CD4-positive, alpha-beta T cell treated with Interleukin-4 for 4 hours (primary cell): Measurements from ENCODE around the gene TUBAL3.

Experiments used
- DNase-seq: peaks from one replicate; pipeline ENCODE4 v3.0.0-alpha.2; 2020

TUBAL3 gene

DNA sequence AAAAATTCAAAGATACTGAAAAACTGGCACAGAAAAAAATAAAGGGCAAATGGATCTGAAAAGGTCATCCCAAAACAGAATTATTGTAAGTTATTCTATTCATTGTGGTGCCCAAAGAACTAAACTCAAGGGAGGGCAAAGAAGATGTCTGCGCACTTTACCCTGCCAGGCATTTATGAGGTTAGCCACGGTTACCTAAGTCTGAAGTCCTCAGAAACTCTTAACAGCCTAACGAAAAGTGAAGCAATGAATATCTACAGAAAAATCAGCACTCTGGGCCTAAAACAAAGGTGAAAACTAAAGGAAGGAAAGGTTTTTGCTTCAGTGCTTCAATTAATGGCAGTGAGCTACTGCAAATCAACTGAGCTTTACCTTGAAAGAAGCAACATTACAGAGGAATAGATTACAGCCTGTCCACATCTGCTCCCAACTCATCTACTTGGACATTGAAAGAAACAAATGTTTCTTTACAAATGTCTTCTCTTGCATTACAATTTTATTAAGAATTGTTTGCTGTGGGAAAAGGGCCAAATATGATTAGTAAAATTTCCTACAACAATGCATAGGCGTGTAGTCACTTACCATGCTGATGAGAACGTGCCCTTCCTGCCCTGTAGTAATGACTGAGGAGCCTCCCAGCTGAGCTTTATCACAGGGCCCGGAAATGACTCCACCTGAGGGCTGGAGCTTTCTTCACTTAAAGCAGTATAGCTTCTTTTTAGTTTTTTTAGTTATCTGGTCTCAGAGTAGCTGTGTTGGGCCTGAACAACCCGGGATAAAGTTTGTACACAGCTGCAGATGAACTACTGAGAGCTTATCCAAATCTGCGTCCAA is at the start of gene TUBAL3:
TSS of gene TUBAL3 (minus strand) at position 621 of the 834 bp plus-strand sequence. CDS start at position 585, 36 bp downstream.
- DNase-seq: no peak

DNA sequence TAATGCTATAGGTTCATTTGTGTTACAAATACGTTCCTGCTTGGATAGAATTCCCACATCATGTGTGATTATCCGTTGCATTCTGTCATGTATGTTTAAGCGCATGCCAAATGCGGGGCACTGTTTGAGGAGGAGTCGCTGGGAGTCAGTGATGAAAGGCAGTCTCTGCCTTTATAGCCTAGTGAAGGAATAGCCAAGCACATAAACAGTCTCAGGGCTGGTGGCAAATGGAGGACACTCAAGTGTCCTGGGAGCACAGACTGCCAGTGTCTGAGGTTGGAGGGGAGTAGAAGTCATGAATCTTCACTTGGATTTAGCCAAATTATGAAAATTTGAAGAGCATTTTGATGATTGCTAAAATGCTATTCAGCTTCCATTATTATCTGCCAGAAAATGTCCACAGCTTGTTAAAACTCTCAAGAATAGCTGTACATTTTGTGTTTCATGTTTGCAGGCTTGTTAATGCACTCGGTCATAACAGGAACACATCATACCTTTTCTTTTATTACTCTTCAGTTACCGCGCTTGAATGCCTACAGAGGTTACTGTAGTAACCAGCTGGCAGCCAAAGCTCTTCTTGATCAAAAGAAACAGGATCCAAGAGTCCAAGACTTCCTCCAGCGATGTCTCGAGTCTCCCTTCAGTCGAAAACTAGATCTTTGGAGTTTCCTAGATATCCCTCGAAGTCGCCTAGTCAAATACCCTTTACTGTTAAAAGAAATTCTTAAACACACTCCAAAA is 49.3 kb upstream of the TUBAL3 start:
- DNase-seq: no peak

DNA sequence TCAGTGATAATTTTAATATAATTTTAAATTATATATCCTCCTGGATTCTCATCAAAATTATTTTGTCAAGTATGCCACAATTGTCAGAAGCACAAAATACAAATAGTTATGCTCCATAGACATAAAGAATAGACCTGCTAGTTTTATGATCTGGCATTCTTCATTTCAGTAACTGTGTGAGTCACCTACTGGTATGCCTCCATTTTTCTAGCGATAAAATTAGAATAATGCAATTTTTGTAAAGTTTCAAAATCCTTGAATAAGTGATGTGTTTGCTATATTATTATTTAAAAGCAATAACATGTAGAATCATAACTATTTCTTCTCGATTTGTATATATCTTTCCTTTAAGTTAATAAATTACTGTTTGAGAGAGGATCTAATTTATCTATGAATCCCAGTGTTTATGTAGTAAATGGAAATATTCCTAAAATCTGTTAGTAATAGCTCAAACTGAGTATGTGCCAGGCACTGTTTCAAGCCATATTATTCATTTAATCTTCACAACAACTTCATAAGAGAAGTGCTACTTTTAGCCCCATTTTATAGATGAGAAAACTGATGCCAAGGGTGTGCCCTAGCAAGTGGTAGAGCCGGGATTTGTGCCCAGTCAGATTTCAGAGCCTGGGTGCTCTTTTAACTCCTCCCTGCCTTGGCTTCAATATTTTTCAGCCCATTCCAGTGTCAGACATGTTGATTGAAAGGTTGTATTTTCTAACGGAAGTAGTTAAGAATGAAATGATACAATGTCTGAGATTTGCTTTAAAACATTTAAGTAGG is 46.2 kb upstream of the TUBAL3 start:
- DNase-seq: no peak

DNA sequence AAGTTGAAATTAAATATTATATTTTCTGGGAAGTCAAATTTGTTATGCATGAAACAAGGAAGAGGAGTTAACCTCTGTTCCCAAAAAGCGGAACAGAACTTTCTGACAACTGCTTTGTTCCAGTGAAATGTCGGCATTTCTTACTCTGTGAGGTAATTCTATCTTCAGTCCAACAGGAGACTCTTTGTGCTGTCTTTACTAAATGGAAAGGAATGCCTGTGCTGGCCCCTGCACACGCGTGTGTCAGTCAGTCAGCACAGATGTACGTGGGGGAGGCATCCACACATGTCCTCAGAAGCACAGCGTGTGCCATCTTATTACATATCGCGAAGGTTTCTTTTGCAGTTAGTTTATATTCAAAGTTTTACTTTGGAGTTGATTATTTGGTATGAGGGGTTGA is 45.2 kb upstream of the TUBAL3 start:
- no peak for DNase-seq

DNA sequence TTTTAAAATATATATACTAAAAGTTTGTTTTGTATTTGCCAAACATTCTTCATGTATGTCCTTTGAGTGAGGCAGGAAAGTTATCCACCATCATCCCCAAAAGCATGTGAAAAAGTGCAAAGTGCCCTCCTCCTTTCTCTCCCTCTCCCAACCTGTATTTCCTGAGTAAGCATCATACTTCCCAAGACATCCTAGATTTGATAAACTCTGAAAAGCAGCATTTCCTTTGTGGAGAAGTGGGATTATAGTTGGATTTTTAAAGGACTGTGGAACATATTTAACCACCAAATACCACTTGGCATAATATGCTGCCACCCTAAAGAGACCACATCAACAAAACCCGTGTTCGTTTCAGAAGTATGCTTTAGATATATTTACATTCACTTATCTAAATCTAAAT is 44.6 kb upstream of the TUBAL3 start:
- no peak for DNase-seq

DNA sequence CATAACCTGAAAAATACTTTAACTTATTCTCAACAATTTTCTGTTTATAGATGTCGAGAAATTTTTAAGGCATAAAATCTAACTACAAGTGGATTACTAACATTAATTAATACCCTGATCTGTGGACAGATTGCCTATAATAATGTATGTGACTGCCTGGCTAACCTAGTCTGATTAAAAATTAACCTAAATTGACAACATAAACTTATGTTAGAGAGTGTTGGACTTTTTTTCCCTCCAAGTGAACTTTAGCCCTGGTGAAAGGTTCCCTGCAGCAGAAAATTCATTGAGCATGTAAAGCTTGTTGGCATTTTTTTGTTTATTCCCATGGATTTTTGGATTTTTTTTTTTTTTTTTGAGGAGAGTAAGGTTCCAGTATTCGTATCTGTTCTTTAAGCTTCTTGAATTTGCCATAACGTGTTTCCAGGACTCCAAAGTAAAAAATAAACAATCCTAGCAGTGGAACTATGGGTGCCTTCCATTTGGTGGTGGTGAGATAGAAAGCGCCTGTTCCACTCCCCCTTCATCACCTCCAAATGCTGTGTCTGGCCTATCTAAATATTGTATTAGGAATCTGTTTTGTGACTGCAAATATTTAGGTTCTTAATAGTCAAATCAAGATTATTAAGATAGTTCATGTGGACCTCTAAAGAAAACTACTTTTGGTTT is 43.8 kb upstream of the TUBAL3 start:
- DNase-seq: no peak

DNA sequence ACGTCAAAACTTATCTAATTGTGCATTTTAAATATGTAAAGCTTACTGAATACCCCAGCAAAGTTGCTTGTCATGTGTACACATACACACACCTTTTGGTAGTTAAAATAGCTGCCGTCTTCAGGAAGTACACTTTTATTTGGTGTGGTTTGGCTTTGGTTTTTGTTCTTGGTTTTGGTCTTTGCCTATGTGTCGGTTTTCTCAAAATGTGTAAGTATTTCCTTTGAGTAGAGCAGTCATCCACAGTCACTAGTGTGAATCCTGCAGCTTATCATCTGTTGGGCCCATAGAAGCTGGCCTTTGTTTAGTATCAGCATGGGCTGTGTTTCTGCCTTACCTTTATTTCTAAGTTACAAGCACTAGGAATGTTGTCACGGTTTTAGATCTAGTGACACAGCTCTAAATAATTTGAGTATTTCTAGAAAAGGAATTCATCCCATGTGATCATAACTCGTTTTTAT is 43.0 kb upstream of the TUBAL3 start:
- peak; percentile 53 for DNase-seq

DNA sequence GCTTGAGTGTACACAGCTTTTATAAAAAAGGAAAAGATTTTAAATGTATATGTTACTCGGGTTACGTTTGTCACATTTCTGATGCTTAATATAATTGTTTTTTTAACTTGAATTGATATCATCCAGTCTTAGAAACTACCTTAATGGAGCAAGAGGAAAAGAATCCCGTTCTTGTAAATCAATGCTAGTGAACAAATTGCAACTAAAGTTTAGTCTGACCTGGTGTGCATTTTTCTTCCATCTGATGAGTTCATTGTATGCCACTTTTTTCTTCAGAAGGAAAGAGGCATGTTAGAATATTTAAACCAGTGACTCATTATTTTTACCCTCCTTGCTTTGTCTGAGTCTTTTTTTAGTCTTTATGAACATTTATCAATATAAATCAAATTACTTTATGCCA is 42.4 kb upstream of the TUBAL3 start:
- no peak for DNase-seq

DNA sequence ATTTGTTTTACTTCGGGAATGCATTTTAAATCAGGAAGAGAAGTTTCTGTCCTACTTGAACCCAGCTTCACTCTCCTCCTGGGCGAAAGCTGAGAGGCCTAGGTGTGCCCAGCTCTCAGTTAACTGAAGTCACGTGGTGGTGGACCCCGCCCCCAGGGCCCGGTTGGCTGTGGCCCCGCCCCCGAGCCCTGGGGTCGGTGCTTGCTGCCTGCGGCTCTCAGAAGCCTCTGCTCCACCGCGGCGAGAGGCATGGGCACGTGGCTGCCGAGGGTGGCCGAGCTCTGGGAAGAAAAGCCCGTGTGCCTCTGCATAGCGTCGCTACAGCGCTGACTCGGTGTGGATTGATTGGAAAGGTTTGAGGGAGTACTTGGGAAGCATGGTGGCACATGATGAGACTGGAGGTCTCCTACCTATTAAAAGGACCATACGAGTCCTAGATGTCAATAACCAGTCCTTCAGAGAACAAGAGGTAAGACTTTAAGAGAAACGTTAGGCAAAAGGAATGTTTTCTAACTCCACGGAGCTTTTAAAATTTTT is 41.8 kb upstream of the TUBAL3 start:
- DNase-seq: peak; percentile 53

DNA sequence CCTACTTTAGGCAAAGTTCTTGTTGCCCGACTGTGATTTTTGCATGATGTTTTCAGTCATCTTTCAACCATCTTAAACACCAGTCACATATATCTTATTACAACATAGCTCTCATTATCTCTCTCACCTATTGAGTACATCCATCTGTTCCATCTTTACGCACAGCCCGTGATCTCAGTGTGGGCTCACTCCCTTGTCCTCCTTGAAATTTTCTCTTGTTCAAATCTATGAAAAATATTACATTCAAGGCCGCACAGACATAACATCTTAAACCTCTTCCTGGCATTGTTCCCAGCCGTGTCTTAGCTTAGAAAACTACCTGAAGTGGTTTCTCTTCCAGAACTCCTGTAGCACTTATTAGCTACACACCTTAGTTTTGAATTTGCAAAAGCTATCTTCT is 40.4 kb upstream of the TUBAL3 start:
- DNase-seq: no peak

DNA sequence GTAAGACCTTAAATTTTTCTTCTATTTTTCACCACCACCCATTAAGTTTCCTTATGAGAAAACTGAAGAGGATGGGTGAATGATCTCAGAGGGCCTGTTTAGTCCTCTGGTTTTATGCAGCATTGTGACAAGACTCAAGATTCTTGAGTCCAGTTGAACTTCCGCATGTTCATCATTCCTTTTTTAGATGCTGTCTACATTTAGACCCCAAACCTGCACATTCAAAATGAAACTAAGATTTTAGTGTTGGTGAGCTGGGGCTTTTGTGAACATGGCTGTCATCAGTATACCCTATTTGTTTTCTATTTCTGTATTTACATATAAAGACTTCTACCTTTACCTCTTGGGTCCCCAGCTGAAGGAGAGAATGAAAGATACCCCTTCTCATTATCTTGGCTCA is 38.8 kb upstream of the TUBAL3 start:
- DNase-seq: no peak

DNA sequence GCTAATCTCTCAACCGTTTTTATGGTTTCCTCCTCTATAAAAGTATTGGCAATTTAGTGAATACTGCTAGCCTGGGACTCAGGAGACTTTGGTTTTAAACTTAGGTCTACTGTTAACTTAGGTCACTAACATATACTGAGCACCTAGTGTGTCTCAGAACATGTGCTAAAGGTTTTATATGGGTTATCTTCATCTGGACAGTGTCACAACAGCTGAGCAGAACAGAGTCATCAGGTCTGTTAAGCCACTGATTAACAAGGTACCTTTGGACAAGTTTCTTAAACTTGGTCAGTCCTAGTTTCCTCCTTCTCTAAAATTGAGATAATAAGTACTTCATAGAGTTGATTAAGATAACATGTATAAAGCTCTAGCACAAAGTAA is 38.4 kb upstream of the TUBAL3 start:
- no peak for DNase-seq

DNA sequence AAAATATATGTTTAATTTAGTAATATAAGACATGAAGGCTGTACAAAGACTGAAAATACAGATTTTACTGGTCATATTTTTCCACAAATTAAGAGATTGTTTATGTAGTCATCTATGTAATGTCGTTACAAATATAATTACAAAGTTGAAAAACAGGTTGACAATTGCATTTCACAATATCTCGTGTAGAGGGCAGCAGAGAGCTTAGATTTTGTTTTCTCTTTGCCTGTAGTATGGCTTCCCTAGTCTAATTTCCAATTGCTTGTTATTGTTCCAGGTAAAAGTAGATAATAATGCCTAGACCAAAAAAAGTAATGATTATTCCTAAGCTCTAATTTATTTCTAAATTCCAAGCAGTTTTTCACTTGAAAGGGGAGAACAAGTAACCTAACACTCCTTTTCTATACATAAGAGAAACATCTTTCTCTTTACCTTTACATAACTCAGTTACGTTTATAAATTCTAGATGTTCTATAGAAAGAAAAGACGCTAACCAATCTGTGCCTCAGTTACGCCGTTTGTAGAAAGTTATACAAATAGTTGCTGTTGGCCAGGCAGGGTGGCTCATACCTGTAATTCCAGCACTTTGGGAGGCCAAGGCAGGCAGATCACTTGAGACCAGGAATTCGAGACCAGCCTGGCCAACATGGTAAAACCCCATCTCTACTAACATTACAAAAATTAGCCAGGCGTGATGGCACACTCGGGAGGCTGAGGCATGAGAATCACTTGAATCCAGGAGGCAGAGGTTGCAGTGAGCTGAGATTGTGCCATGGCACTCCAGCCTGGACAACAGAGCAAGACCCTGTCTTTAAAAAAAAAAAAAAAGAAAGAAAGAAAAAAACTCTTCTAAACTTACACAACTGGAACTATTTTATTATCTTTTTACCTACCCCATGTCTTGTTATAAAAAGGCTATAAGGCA is 37.7 kb upstream of the TUBAL3 start:
- peak; percentile 64 for DNase-seq

DNA sequence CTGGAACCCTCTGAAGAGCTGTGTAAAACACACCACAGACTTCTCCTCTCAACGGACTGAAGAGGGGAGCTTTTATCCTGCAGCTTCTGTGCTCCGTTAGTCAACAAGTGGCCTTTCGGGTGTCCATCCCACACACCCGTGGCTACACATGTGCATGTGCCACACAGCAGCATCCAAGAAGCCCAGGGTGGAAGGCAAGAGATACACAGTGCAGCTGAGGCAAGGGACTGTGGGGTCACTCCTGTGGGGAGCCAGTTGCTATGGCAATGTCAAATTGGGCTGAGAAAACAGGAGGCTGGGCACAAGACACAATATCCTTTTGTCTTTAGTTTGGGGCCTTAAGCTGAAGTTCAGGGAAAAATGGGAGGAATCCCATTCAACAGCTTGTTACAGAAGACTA is 36.5 kb upstream of the TUBAL3 start:
- no peak for DNase-seq

DNA sequence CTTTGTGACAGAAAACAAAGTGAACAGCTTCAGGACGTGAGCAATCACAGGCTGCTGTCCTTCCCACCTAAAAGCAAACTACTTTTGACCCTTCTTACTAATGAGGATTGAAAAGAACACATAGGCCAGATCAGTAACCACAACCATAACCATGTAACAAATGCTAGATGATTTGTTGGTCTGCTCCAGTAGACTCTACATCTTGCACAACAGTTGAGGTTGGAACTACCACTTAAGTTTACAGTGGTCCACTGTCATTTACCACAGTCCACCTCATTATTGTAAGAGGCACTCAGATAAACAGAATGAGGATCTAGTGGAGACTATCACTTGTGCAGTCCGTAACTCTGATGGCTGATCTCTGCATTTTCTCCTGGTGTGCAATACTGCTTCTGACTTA is 35.6 kb upstream of the TUBAL3 start:
- no peak for DNase-seq

DNA sequence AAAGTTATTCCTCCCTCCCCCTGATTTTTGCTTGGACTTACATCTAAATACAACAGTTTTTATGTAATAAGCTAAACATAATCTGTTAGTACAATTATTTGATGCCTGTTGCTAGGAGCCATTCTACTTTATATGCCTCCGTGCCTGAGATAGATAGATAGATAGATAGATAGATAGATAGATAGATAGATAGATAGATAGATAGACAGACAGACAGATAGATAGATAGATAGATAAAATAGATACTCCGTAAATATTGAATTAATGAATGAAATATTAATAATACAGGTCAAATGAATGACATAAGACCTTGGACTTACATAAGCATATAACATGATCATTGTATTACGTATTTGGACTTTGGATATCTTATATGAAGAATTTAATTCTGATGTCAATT is 30.7 kb upstream of the TUBAL3 start:
- DNase-seq: no peak

DNA sequence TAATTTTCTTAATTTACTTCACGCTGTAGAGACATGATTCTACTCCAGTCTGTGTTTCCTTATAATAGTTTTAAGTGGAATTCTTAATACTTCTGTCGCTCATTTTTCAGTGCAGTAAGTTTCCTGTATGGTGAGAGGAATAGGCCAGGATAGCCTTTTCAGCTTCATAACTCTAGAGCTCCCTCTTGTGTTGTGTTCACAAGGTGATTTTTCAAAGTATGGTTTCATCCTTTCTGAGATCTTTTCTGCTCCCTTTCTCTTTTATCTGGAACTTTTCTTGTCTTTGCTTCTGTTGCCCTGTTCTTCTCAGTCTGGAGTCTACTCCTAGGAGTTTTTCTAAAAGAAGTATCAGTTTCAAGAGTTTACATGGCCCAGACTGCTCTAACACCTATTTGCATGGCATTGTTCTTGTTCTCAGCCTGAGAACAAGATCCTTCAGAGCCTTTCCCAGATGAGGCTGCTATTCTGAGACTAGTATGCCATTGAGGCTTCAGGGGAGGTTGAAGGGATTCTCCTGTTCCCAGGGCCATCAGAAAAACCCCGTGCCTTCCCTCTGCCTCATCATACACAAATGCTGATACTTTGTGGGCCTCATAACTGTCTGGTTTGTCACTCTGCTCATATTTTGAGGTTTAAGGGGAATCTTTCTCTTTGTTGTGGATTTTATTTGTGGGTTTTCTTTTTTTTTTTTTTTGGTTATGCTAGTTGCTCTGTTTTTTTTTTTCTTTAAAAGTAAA is 29.6 kb upstream of the TUBAL3 start:
- peak; percentile 49 for DNase-seq

DNA sequence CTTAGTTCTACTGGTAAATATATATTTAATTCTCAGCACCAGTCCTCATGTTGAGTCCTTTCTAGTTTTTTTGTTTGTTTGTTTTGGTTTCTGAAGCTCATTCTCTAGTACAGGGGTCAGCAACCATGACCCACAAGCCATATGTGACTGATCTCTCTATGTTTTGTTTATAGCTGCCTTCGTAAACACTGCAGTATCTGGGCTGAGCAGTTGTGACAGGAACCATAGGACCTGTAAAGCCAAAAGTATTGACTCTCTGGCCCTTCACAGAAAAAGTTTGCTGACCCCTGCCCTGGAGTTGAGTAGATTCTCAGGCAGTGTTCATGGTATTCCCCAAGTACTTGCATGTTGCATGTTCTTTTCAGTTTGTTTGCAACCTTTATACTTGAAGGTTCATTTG is 28.6 kb upstream of the TUBAL3 start:
- no peak for DNase-seq

DNA sequence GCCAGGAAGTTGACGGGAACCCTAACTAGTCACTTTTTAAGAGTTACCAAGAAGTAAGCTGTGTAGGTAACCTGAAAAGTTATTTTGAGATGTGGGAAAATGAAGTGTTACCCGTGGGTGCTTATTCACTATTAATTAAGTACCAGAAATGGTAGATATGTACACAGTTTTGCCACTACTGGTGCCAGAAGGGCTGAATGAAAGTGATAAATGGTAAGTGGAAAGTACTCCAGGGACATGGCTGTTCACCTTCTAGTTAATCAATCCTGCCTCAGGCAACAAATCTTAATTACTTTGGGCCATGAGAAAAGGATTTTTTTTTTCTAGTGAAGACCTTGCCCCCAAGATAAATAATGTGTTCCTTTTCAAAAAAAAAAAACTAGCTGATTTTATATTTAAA is 23.5 kb upstream of the TUBAL3 start:
- no peak for DNase-seq

DNA sequence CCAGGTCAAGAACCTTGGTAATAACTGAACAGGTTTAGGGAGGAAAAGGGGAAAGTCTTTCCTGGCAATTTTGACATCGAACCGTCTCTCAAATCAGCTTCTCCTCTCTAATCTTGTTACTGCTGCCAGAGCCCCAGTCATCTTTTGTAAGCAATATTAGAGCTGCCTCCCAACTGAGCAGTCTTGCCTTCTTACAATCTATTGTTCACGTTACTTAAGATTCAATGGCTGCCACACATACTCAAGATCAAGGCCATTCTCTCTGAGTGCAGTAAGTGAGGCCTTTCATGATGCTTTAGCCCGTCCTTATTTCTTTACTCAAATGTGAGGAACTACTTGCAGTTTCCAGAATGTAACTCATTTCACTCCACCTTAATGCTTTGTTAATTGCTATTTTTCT is 20.1 kb upstream of the TUBAL3 start:
- DNase-seq: no peak

DNA sequence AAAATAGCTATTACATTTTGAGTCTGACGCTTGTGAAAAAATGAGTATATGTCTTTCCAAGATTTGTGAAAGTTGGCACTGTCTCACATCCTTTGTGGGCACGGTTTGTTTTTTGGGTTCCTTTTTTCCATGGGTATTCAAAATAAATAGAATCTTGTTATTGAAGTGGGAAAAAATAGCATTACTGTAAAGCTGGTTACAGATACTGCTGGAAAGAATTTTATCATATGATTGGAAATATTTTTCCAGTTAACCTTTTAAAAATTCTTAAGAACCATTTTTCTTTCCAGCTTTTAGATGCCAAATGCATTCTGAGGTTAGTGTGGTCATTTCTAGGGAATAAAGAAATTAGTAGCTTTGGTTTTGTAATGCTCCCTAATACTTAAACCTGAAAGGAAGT is 19.1 kb upstream of the TUBAL3 start:
- DNase-seq: no peak
